HFFc6 (cell line): Measurements from ENCODE around the gene YBEY. TPM values are rescaled to one million over a fixed set of nuclear protein-coding genes. Genes with fewer than 3 reads are reported as not detected.

Experiments used
- DNase-seq: peaks from one replicate; pipeline ENCODE4 v3.0.0-alpha.2; 2018
- H3K27ac Mint-ChIP-seq: 2 replicates; pipeline ENCODE4 v1.8.0; 2020; ENCODE audit warnings: mild to moderate bottlenecking, mixed read lengths
- H3K27me3 Mint-ChIP-seq: 2 replicates; pipeline ENCODE4 v1.8.0; 2021; ENCODE audit warnings: mild to moderate bottlenecking, moderate library complexity, mixed read lengths; ENCODE audit not compliant: insufficient read depth
- H3K36me3 Mint-ChIP-seq: 2 replicates; pipeline ENCODE4 v1.8.0; 2021; ENCODE audit warnings: low read depth, mixed read lengths
- H3K4me1 Mint-ChIP-seq: 2 replicates; pipeline ENCODE4 v1.8.0; 2020; ENCODE audit warnings: low read depth, mixed read lengths
- H3K4me3 Mint-ChIP-seq: 2 replicates; pipeline ENCODE4 v1.8.0; 2020; ENCODE audit warnings: mild to moderate bottlenecking, moderate library complexity, mixed read lengths
- H3K9me3 Mint-ChIP-seq: 2 replicates; pipeline ENCODE4 v1.8.0; 2020; ENCODE audit warnings: mild to moderate bottlenecking, mixed read lengths
- CTCF ChIP-seq: fragments of 200-600 bp; sonication (generic); IDR thresholded peaks from 2 replicates; pipeline ENCODE4 v1.5.0; 2021; ENCODE audit warnings: antibody characterized with exemption, mild to moderate bottlenecking
- total RNA-seq, 6 experiments: library from RNA; stranded (reverse); fragmentation: NEBNext Ultra II Directional; extraction: Animal tissue kit (Norgen Biotek cat#: 25700); gene quantifications; 2 replicates in 1 of 6; 3 replicates in 5 of 6; pipeline ENCODE4 v1.2.3, GENCODE V29; 2021

YBEY gene
- total RNA-seq, 6 experiments from 2014 or later, result 12.5 to 16.0 (median 15.5) TPM

- Mint-ChIP-seq H3K36me3 (peaks cover 31% of the 10 kb centered on the region), H3K4me3 (no peak overlapping the region), H3K27ac (no peak overlapping the region), H3K27me3 (no peaks in the 10 kb centered on the region; the same call in 1 of the 2 replicates), H3K9me3 (no peaks in the 10 kb centered on the region), H3K4me1 (no peaks in the 10 kb centered on the region)
- no peak for TF ChIP-seq CTCF
- no peak for DNase-seq
Observed at GRCh38 chr21:46273341-46273740, 12.8 kb upstream of the YBEY start.

- Mint-ChIP-seq H3K4me3 (no peak overlapping the region), H3K27me3 (no peaks in the 10 kb centered on the region; the same call in 1 of the 2 replicates), H3K4me1 (no peaks in the 10 kb centered on the region), H3K27ac (no peak overlapping the region), H3K36me3 (peaks cover 39% of the 10 kb centered on the region), H3K9me3 (no peaks in the 10 kb centered on the region)
- DNase-seq, result no peak
- TF ChIP-seq CTCF, result no peak
Observed at GRCh38 chr21:46274797-46275390, 11.2 kb upstream of the YBEY start.

GRCh38 chr21:46284077-46284644, 2.0 kb upstream of the YBEY start:
- DNase-seq, result no peak
- TF ChIP-seq CTCF, result no peak
- Mint-ChIP-seq H3K36me3 (peaks cover 38% of the 10 kb centered on the region), H3K4me3 (peak overlapping the region; percentile 94), H3K27ac (no peak overlapping the region; the same call in 1 of the 2 replicates), H3K27me3 (no peaks in the 10 kb centered on the region; the same call in 1 of the 2 replicates), H3K4me1 (peaks cover 43% of the 10 kb centered on the region), H3K9me3 (no peaks in the 10 kb centered on the region)

GRCh38 chr21:46284733-46285132, 1.4 kb upstream of the YBEY start:
- no peak for DNase-seq
- no peaks in the 10 kb centered on the region for H3K9me3 Mint-ChIP-seq
- peak overlapping the region; percentile 89 for H3K27ac Mint-ChIP-seq
- H3K4me1 Mint-ChIP-seq, result peaks cover 45% of the 10 kb centered on the region
- no peak for TF ChIP-seq CTCF
- peak overlapping the region; percentile 94 for H3K4me3 Mint-ChIP-seq
- no peaks in the 10 kb centered on the region; the same call in 1 of the 2 replicates for H3K27me3 Mint-ChIP-seq
- H3K36me3 Mint-ChIP-seq, result peaks cover 32% of the 10 kb centered on the region

GRCh38 chr21:46285206-46285661, 908 bp upstream of the YBEY start, which contains the start of gene MCM3AP:
Gene MCM3AP (minus strand): TSS chr21:46285611. CDS start chr21:46285286, 325 bp downstream.
- Mint-ChIP-seq H3K27ac (peak within 1 kb of the TSS; percentile 92), H3K36me3 (peaks cover 30% of the 10 kb centered on the region), H3K4me3 (peak within 1 kb of the TSS; percentile 94), H3K9me3 (no peaks in the 10 kb centered on the region), H3K4me1 (peaks cover 45% of the 10 kb centered on the region), H3K27me3 (no peaks in the 10 kb centered on the region; the same call in 1 of the 2 replicates)
- DNase-seq, result no peak
- no peak for TF ChIP-seq CTCF
